ENCODE measurements around the gene ZNF20. TPM values are rescaled to one million over a fixed set of nuclear protein-coding genes. Genes with fewer than 3 reads are reported as not detected.

ZNF20 gene
- total RNA-seq, 2 donors from 2014 or later: 2.2 to 4.3 TPM

GRCh38 chr19:12095111-12095790, 44.9 kb downstream of the ZNF20 start:
- no peak for ATAC-seq (ENCODE audit: insufficient number of reproducible peaks, low FRiP score, low read depth)
- H3K27ac ChIP-seq: no peak overlapping the region
- no peaks in the 10 kb centered on the region for H3K9me3 ChIP-seq
- no peak for TF ChIP-seq CTCF (IDR thresholded peaks at IDR 0.05)
- H3K4me3 ChIP-seq: no peak overlapping the region
- H3K36me3 ChIP-seq: no peaks in the 10 kb centered on the region
- no peak for DNase-seq (ENCODE audit: low spot score)
- peaks cover 0 to 11% of the 10 kb centered on the region in 2 donors for H3K4me1 ChIP-seq (ENCODE audit: control insufficient read depth in 1 of 2, low read depth in 2 of 2)
- no peaks in the 10 kb centered on the region for H3K27me3 ChIP-seq (replicated peaks; ENCODE audit: insufficient read depth)

- H3K4me1 ChIP-seq (ENCODE audit: control insufficient read depth in 1 of 2, low read depth in 2 of 2): peaks cover 0 to 11% of the 10 kb centered on the region in 2 donors
- H3K36me3 ChIP-seq: no peaks in the 10 kb centered on the region
- ATAC-seq (ENCODE audit: insufficient number of reproducible peaks, low FRiP score, low read depth) (no peak), DNase-seq (ENCODE audit: low spot score) (no peak)
- H3K9me3 ChIP-seq: no peaks in the 10 kb centered on the region
- no peak for TF ChIP-seq CTCF (IDR thresholded peaks at IDR 0.05)
- H3K27me3 ChIP-seq (replicated peaks; ENCODE audit: insufficient read depth): no peaks in the 10 kb centered on the region
- no peak overlapping the region for H3K4me3 ChIP-seq
- H3K27ac ChIP-seq: no peak overlapping the region
These were observed 46.4 kb downstream of the ZNF20 start for GRCh38 chr19:12093777-12094176.

GRCh38 chr19:12092956-12093355, 47.2 kb downstream of the ZNF20 start:
- Histone ChIP-seq H3K27ac (no peak overlapping the region), H3K27me3 (replicated peaks; ENCODE audit: insufficient read depth) (no peaks in the 10 kb centered on the region), H3K4me1 (ENCODE audit: control insufficient read depth in 1 of 2, low read depth in 2 of 2) (peaks cover 0 to 11% of the 10 kb centered on the region in 2 donors), H3K4me3 (peak overlapping the region; percentile 77), H3K36me3 (no peaks in the 10 kb centered on the region), H3K9me3 (no peaks in the 10 kb centered on the region)
- ATAC-seq (ENCODE audit: insufficient number of reproducible peaks, low FRiP score, low read depth): no peak
- no peak for DNase-seq (ENCODE audit: low spot score)
- no peak for TF ChIP-seq CTCF (IDR thresholded peaks at IDR 0.05)

- Histone ChIP-seq H3K27me3 (replicated peaks; ENCODE audit: insufficient read depth) (no peaks in the 10 kb centered on the region), H3K4me1 (ENCODE audit: control insufficient read depth in 1 of 2, low read depth in 2 of 2) (peaks cover 0 to 11% of the 10 kb centered on the region in 2 donors), H3K27ac (peak overlapping the region; percentile 59 to 73), H3K36me3 (no peaks in the 10 kb centered on the region), H3K4me3 (peak overlapping the region; percentile 77), H3K9me3 (no peaks in the 10 kb centered on the region)
- DNase-seq (ENCODE audit: low spot score) (peak; percentile 49), ATAC-seq (ENCODE audit: insufficient number of reproducible peaks, low FRiP score, low read depth) (peak; percentile 75)
- no peak for TF ChIP-seq CTCF (IDR thresholded peaks at IDR 0.05)
These were observed 47.9 kb downstream of the ZNF20 start for GRCh38 chr19:12092065-12092867.

GRCh38 chr19:12090807-12091206, 49.3 kb downstream of the ZNF20 start:
- H3K4me3 ChIP-seq: no peak overlapping the region
- DNase-seq (ENCODE audit: low spot score): peak; percentile 3
- TF ChIP-seq CTCF (IDR thresholded peaks at IDR 0.05): peak; percentile 61
- no peaks in the 10 kb centered on the region for H3K36me3 ChIP-seq
- no peaks in the 10 kb centered on the region for H3K9me3 ChIP-seq
- H3K27ac ChIP-seq: no peak overlapping the region
- H3K27me3 ChIP-seq (replicated peaks; ENCODE audit: insufficient read depth): no peaks in the 10 kb centered on the region
- H3K4me1 ChIP-seq (ENCODE audit: control insufficient read depth in 1 of 2, low read depth in 2 of 2): peaks cover 0 to 11% of the 10 kb centered on the region in 2 donors
- no peak for ATAC-seq (ENCODE audit: insufficient number of reproducible peaks, low FRiP score, low read depth)

All from thoracic aorta (tissue), 2 donors.